ENCODE results near the gene SMAD6. TPM values are rescaled to one million over a fixed set of nuclear protein-coding genes. Genes with fewer than 3 reads are reported as not detected.

SMAD6 gene
- total and polyA plus RNA-seq, 2 donors (not counting 1 experiment from before 2014, with no cell fraction given): 0.03 to 0.37 TPM

DNA sequence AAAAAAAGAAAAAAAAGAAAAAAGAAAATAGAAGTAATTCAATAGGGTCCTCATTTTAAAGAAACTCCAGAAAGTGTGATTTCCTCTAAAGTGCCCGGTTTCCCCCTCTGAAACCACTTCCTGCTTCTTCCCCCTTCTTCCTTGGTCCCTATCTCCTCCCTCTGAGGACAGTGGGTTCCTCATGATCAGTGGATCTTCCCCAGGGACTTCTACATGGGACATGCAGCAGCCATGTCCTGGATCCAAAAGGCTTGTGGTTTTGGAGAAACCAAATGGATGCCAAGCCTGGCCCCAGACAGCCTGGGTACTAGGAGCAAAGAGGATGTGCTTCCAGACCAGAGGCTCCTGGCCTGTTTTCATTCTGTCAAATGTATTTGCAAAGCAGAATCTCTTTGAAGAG, 26.6 kb upstream of the SMAD6 start:
- ATAC-seq (ENCODE audit: low read depth): no peak
- WGBS (ENCODE audit: insufficient coverage): 0% methylated on average over 1 of the region's 1 CpG
- intact Hi-C loops (cut with micrococcal nuclease): no loop called here
- H3K27me3 ChIP-seq (replicated peaks in 1 of 4; ENCODE audit: control extremely low read depth in 1 of 4, control insufficient read depth in 3 of 4, insufficient read depth in 4 of 4, low read length in 3 of 4): peaks cover 0 to 5% (median 0%) of the 10 kb centered on the region in 4 experiments
- no peak overlapping the region for H3K27ac ChIP-seq (ENCODE audit: low read length in 2 of 2)
- H3K27ac Mint-ChIP-seq: no peak overlapping the region
- DNase-seq: no peak
- H3K4me3 ChIP-seq (ENCODE audit: control extremely low read depth in 1 of 5, extremely low read depth in 1 of 5, insufficient read depth in 1 of 5, low read depth in 2 of 5, low read length in 4 of 5): no peak overlapping the region
- no peak overlapping the region for H3K9ac ChIP-seq (ENCODE audit: low read length)
- H3K4me1 Mint-ChIP-seq: peaks cover 14% of the 10 kb centered on the region
- peaks cover 3 to 8% of the 10 kb centered on the region in 2 donors for H3K4me1 ChIP-seq (ENCODE audit: control insufficient read depth in 2 of 2, insufficient read depth in 2 of 2, low read length in 2 of 2)
- ChIA-PET CTCF (no interaction called here), POLR2A (no interaction called here)
- H3K9me3 Mint-ChIP-seq (ENCODE audit: insufficient read depth): no peaks in the 10 kb centered on the region
- no peak overlapping the region for H2AFZ ChIP-seq (ENCODE audit: insufficient read depth, low read depth, low read length, poor library complexity, severe bottlenecking)
- H3K36me3 ChIP-seq (replicated peaks in 1 of 2; ENCODE audit: control extremely low read depth in 1 of 2, control insufficient read depth in 1 of 2, extremely low read depth in 1 of 2, insufficient read depth in 2 of 2, low read length in 1 of 2): no peaks in the 10 kb centered on the region
- H3K9me3 ChIP-seq (ENCODE audit: control extremely low read depth in 1 of 3, control insufficient read depth in 2 of 3, insufficient read depth in 1 of 3, low read length in 2 of 3): peaks cover 0 to 3% (median 0%) of the 10 kb centered on the region in 3 donors
- H3K79me2 ChIP-seq (ENCODE audit: control insufficient read depth, insufficient read depth, low read length): no peaks in the 10 kb centered on the region
- no peaks in the 10 kb centered on the region for H4K20me1 ChIP-seq (ENCODE audit: control insufficient read depth, insufficient read depth, low read length, poor library complexity, severe bottlenecking)
- no peak overlapping the region for H3K4me2 ChIP-seq (replicated peaks; ENCODE audit: low read depth, low read length, poor library complexity, severe bottlenecking)
- TF ChIP-seq, protein P1, sequence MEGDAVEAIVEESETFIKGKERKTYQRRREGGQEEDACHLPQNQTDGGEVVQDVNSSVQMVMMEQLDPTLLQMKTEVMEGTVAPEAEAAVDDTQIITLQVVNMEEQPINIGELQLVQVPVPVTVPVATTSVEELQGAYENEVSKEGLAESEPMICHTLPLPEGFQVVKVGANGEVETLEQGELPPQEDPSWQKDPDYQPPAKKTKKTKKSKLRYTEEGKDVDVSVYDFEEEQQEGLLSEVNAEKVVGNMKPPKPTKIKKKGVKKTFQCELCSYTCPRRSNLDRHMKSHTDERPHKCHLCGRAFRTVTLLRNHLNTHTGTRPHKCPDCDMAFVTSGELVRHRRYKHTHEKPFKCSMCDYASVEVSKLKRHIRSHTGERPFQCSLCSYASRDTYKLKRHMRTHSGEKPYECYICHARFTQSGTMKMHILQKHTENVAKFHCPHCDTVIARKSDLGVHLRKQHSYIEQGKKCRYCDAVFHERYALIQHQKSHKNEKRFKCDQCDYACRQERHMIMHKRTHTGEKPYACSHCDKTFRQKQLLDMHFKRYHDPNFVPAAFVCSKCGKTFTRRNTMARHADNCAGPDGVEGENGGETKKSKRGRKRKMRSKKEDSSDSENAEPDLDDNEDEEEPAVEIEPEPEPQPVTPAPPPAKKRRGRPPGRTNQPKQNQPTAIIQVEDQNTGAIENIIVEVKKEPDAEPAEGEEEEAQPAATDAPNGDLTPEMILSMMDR (IDR thresholded peaks at IDR 0.05): no peak
- no peak for TF ChIP-seq EZH2 (IDR thresholded peaks at IDR 0.05; ENCODE audit: borderline replicate concordance, insufficient read depth, low read depth, low read length, poor library complexity, severe bottlenecking)
- H3K4me3 Mint-ChIP-seq: no peak overlapping the region
- H3K27me3 Mint-ChIP-seq: no peaks in the 10 kb centered on the region

DNA sequence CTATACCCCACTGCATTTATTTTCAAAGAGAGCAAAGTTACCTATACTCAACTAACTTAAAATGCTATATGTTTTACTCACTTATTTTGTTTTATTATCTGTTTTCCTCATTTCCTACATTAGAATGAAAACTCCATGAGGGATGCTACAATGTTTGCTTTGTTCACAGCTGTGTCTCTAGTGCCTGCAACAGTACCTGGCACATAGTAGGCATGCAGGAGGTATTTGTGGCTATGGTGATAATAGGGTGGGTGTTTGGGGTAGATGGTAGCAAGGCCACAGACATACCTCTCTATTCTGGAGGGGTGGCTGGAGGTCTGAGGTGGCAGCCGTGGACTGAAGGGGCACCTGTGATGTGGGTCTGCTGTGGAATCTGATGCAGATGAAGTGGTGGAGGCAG, 24.7 kb upstream of the SMAD6 start:
- Histone ChIP-seq H3K9ac (ENCODE audit: low read length) (no peak overlapping the region), H3K27ac (ENCODE audit: low read length in 2 of 2) (no peak overlapping the region), H3K4me3 (ENCODE audit: control extremely low read depth in 1 of 5, extremely low read depth in 1 of 5, insufficient read depth in 1 of 5, low read depth in 2 of 5, low read length in 4 of 5) (no peak overlapping the region), H3K27me3 (replicated peaks in 1 of 4; ENCODE audit: control extremely low read depth in 1 of 4, control insufficient read depth in 3 of 4, insufficient read depth in 4 of 4, low read length in 3 of 4) (peaks cover 0 to 5% (median 0%) of the 10 kb centered on the region in 4 experiments), H3K36me3 (replicated peaks in 1 of 2; ENCODE audit: control extremely low read depth in 1 of 2, control insufficient read depth in 1 of 2, extremely low read depth in 1 of 2, insufficient read depth in 2 of 2, low read length in 1 of 2) (no peaks in the 10 kb centered on the region), H3K4me2 (replicated peaks; ENCODE audit: low read depth, low read length, poor library complexity, severe bottlenecking) (no peak overlapping the region), H3K9me3 (ENCODE audit: control extremely low read depth in 1 of 3, control insufficient read depth in 2 of 3, insufficient read depth in 1 of 3, low read length in 2 of 3) (peaks cover 0 to 12% (median 4%) of the 10 kb centered on the region in 3 donors), H3K79me2 (ENCODE audit: control insufficient read depth, insufficient read depth, low read length) (no peaks in the 10 kb centered on the region), H3K4me1 (ENCODE audit: control insufficient read depth in 2 of 2, insufficient read depth in 2 of 2, low read length in 2 of 2) (peaks cover 3 to 11% of the 10 kb centered on the region in 2 donors), H2AFZ (ENCODE audit: insufficient read depth, low read depth, low read length, poor library complexity, severe bottlenecking) (no peak overlapping the region), H4K20me1 (ENCODE audit: control insufficient read depth, insufficient read depth, low read length, poor library complexity, severe bottlenecking) (no peaks in the 10 kb centered on the region)
- no peak overlapping the region for H3K27ac Mint-ChIP-seq
- TF ChIP-seq, protein P1 (IDR thresholded peaks at IDR 0.05): no peak
- no peak for TF ChIP-seq EZH2 (IDR thresholded peaks at IDR 0.05; ENCODE audit: borderline replicate concordance, insufficient read depth, low read depth, low read length, poor library complexity, severe bottlenecking)
- ChIA-PET CTCF (no interaction called here), POLR2A (no interaction called here)
- H3K4me1 Mint-ChIP-seq: peaks cover 16% of the 10 kb centered on the region
- no peaks in the 10 kb centered on the region for H3K27me3 Mint-ChIP-seq
- intact Hi-C loops (cut with micrococcal nuclease): no loop called here
- H3K4me3 Mint-ChIP-seq: no peak overlapping the region
- ATAC-seq (ENCODE audit: low read depth): no peak
- H3K9me3 Mint-ChIP-seq (ENCODE audit: insufficient read depth): no peaks in the 10 kb centered on the region
- no peak for DNase-seq
- WGBS (ENCODE audit: insufficient coverage): 71% methylated on average over 1 of the region's 1 CpG
